Measurements from ENCODE around the gene PIN1.
"Not testable (repeated sequence)": the region's sequence is repeated elsewhere in the genome, so short reads cannot be mapped to it uniquely, and the experiment has no call there.

Gene PIN1

DNA sequence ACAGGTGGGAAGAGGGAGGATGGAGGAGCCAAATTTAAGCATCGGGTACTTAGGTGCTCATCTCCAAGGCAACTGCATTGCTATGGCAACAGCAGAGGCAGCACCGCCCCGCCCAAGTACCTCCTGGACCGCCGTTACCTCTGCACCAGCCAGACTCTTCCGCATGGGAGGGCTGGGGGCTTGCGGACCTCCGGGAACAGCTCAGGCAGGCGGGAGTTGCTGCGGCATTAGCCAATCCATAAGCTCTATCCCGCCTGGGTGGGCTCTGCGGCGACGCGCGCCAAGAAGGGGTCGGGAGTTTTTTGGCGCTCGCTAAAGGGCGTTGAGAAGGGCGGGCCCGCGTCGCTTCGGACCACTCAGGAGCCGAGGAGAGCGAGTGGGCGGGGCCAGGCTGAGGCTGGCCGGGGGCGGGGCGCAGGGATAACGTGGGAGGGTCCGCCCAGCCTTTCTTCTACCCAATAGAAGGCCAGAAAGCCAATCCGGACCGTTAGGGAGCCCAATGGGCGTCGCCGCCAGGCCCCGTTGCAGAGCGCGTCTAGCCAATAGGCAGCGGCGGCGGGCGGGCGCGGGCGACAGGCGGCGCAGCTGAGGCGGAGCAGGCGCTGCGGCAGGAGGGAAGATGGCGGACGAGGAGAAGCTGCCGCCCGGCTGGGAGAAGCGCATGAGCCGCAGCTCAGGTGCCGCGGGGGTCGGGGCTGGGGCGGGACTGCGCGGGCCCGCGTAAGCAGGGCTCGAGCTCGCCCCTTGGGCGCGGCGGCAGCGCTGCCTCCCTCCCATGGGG is at the start of gene PIN1:
TSS of gene PIN1 (plus strand) at position 593 of the 781 bp plus-strand sequence. CDS start at position 620, 27 bp downstream.
- peak; percentile 100 for DNase-seq (ENCODE audit: low read depth, low spot score)

DNA sequence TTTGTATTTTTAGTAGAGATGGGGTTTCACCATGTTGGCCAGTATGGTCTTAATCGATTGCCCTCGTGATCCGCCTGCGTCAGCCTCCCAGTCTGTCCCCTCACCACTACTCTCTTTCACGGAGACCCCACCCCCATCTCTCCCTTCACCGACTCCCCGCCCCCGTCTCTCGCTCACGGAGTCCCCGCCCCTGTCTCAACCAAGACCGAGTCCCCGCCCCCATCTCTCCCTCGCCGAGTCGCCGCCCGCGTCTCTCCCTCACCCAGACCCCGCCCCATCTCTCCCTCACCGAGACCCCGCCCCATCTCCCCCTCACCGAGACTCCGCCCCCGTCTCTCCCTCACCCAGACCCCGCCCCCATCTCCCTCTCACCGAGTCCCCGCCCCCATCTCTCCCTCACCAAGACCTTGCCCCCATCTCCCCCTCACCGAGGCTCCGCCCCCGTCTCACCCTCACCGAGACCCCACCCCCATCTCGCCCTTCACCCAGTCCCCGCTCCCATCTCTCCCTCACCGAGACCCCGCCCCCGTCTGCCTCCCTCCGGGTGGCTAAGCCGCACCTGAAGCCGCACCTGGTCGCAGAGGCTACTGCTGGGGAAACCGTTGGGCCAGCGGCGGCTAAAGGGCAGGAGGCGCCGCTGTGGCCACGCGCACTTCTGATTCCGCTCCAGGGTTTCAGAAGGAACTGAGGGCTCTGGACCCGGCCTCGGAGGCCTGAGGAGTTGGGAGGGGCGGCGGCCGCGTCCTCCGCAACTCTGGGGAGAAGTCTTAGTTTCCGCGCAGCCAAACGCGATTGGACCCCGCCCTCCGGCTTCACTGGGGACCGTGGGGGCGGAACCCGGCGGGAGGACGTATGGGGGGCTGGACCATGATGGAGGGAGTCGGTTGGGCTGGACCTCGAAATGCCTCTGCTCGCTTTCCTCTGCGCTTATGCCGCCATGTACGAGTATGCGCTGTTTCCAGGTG is 49.5 kb upstream of the PIN1 start:
- peak; percentile 98 for DNase-seq (ENCODE audit: low read depth, low spot score)

DNA sequence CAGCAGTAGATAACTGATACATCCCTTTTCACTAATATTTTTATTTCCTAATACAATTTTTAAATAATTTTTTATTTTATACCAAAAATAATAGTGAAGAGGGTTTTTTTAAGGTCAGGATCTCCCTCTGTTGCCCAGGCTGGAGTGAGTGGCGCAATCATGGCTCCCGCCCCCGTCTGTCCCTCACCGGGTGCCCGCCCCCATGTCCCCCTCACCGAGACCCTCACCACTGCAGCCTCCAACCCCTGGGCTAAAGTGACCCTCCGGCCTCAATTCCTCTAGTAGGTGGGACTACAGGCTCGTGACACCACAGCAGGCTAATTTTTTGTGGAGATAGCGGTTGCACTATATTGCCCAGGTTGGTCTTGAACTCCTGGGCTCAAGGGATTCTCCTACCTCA is 48.8 kb upstream of the PIN1 start:
- no peak for DNase-seq (ENCODE audit: low read depth, low spot score)

DNA sequence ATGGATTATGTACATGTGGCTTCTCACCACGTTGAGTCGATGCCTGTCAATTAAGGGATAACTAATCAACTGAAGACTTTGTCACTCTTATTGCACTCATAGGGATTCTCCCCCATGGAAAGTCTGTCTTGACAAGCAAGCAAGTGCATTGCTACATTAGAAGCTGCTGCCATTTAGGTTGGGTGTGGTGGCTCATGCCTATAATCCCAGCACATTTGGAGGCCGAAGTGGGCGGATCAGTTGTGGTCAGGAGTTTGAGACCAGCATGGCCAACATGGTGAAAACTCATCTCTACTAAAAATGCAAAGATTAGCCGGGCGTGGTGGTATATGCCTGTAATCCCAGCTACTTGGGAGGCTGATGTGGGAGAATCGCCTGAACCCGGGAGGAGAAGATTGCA is 48.3 kb upstream of the PIN1 start:
- DNase-seq (ENCODE audit: low read depth, low spot score) = no peak

DNA sequence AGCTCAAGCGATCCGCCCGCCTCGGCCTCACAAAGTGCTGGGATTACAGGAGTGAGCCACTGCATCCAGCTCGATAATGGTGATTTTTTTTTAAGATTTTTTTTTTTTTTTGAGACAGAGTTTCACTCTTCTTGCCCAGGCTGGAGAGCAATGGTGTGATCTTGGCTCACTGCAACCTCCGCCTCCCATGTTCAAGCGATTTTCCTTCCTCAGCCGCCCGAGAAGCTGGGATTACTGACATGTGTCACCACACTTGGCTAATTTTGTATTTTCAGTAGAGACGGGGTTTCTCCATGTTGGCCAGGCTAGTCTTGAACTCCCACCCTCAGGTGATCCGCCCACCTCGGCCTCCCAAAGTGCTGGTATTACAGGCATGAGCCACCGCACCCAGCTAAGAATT is 46.5 kb upstream of the PIN1 start:
- not testable (repeated sequence) for DNase-seq (ENCODE audit: low read depth, low spot score)

DNA sequence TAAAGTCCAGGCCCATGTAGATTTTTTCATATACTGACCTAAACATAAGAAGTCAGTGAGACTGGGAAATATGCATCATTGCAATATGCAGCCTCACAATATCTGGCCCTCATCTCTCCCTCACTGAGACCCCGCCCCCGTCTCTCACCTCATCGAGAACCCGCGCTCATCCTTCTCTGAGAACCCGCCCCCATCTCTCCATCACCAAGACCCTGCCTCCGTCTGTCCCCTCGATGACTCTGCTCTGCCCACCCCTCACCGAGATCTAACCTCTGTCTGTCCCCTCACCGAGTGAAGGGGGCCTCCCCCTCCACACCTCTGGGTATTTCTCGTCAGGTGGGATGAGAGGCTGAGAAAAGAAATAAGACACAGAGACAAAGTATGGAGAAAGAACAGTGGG is 46.1 kb upstream of the PIN1 start:
- no peak for DNase-seq (ENCODE audit: low read depth, low spot score)

DNA sequence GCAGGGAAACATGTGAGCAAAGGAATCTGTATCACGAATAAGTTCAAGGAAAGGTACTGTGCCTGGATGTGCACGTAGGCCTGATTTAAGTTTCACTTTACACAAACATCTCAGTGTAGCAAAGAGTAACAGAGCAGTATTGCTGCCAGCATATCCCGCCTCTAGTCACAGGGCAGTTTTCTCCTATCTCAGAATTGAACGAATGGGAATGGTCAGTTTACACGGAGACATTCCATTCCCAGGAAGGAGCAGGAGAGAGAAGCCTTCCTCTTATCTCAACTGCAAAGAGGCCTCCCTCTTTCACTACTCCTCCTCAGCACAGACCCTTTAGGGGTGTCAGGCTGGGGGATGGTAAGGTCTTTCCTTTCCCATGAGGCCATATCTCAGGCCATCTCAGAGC is 45.5 kb upstream of the PIN1 start:
- DNase-seq (ENCODE audit: low read depth, low spot score) = not testable (repeated sequence)

DNA sequence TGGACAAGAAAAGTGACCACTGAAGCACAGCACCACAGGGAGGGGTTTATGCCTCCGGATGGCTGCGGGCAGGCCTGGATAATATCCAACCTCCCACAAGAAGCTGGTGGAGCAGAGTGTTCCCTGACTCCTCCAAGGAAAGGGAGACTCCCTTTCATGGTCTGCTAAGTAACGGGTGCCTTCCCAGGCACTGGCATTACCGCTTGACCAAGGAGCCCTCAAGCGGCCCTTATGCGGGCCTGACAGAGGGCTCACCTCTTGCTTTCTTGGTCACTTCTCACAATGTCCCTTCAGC is 44.1 kb upstream of the PIN1 start:
- DNase-seq (ENCODE audit: low read depth, low spot score) = not testable (repeated sequence)

DNA sequence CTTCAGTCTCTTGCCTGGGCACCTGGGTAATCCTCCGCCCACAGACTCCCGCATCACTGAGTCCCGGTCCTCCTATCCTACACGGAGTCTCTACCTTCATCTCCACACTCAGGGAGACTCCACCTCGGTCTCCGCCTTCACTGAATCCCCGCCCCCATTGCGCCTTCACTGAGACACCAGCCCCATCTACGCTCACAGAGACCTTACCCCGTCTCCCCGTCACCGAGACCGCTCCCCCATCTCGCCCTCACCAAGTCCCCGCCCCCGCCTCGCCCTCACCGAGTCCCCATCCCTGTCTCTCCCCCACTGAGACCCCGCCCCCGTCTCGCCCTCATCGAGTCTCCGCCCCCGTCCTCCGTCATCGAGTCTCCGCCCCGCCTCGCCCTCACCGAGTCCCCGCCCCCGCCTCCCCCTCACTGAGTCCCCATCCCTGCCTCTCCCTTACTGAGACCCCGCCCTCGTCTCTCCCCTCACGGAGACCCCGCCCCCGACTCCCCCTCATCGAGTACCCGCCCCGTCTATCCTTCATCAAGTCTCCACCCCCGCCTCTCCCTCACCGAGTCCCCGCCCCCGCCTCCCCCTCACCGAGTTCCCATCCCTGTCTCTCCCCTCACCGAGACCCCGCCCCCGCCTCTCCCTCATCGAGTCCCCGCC is 43.4 kb upstream of the PIN1 start:
- peak; percentile 98 for DNase-seq (ENCODE audit: low read depth, low spot score)

DNA sequence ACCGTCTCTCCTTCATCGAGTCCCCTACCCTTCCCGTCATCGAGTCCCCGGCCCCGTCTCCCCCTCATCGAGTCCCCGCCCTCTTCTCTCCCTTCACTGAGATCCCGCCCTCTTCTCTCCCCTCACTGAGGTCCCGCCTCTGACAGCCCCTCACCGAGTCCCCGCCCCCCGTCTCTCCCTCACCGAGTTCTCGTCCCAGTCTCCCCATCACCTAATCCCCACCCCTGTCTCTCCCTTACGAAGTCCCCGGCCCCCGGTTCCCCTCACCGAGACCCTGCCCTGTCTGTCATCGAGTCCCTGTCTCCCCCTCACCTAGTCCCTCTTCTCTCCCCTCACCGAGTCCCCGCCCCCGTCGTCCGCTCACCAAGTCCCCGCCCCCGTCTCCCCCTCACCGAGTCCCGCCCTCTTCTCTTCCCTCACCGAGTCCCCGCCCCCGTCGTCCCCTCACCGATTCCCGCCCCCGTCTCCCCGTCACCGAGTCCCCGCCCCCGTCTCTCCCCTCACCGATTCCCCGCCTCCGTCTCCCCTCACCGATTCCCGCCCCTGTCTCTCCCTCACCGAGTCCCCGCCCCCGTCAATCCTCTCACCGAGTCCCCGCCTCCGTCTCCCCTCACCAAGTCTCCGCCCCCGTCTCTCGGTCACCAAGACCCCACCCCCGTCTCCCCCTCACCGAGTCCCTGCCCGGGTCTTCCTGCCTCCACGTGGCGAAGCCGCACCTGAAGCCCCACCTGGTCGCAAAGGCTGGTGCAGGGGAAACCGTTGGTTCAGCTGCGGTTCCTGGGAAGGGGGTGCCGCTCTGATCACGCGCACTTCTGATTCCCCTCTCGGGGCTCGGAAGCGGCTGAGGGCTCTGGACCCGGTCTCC is 42.7 kb upstream of the PIN1 start:
- peak; percentile 98 for DNase-seq (ENCODE audit: low read depth, low spot score)

DNA sequence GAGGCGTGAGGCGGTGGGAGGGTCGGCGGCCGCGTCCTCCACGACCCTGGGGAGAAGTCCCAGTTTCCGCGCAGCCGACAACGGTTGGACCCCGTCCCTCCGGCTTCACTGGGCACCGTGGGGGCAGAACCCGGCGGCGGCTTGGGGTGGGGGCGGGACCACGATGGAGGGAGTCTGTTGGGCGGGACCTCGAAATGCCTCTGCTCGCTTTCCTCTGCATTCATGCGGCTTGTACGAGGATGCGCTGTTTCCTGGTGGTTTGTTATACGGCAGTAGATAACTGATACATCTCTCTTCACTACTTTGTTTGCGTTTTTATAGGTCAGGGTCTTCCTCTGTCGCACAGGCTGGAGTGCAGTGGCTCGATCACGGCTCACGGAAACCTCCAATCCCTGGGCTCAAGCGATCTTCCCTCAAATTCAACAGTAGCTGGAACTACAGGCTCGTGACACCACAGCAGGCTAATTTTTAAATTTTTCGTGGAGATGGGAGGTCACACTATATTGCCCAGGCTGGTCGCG is 42.0 kb upstream of the PIN1 start:
- DNase-seq (ENCODE audit: low read depth, low spot score) = peak; percentile 70

DNA sequence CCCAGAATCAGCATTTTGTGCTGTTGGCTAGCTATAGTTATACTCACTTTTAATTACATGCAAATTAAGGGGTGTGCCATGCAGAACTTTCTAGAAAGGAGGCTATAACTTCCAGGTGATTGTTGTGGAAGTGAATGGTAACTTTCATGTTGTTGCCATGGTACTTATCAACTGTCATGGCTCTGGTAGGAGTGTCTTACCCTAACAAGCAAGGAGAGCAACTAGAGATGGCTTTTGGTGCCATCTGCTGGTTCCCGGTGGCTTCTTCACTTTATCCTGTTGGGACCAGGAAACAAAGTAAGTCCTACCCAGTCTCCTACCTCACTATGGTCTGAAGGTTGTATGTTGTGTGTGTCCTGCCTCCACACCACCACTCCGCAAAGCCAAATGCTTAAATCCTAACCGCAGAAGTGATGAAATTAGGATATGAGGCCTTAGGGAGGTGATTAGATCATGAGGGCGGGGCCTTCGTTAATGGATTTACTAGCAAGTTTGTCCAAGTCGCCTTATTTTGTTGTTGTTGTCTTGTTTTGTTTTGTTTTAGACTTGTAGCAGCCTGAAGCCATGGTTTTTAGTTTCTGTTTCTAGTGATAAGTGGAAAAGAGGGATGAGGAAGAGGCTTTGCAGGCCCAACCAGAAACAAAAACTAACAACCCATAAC is 38.9 kb upstream of the PIN1 start:
- peak; percentile 93 for DNase-seq (ENCODE audit: low read depth, low spot score)

DNA sequence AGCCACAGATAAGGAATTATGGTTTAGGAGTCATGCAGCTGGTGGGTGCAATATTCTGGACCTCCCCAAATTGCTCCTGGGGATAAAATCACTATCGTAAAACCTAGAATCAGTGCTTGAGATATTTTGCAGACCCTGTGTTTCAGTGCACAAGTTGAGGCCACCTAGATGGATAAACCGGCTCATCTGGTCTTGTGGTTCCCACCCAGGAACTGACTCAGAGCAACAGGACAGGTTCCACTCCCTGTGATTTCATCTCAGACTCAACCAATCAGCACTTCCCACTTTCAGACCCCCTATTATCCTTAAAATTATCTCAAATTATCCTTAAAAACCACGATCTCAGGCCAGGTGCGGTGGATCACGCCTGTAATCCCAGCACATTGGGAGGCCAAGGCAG is 37.2 kb upstream of the PIN1 start:
- no peak for DNase-seq (ENCODE audit: low read depth, low spot score)

DNA sequence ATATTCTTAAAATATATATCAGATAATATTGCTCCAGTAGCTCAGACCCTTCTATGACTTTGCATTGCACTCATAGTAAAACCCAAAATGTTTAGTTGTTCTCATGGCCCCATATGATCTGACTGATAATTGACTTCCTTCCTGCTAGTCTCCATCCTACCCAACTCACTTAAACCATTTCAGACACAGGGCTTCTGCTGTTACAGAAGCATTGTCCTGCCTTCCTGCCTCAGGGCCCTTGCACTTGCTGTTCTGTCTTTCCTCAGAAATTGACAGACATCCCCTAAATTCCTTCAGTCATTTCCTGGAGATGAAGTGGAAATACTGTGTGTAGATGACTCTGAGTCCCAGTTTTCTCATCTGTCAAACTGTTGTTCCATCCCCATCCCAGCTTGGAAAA is 36.0 kb upstream of the PIN1 start:
- no peak for DNase-seq (ENCODE audit: low read depth, low spot score)

DNA sequence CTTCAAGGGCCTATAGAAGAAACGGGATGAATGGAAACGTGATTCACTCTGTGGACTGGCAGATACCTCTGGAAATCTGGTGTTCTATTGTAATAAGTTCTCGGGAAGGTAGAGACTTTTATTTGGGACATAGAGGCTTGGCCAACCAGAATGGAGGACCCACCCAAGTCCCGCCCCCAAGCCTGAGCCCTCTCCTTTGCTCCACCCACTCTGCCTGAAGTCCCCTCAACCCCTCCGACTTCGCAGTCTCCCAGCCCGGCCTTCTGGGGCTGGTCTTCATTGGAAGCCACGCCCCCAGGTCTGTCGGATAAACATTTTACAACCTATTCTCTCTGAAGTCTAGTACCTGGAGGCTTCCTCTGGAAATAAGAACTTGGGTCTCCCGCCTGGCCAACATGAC is 33.1 kb upstream of the PIN1 start:
- no peak for DNase-seq (ENCODE audit: low read depth, low spot score)

DNA sequence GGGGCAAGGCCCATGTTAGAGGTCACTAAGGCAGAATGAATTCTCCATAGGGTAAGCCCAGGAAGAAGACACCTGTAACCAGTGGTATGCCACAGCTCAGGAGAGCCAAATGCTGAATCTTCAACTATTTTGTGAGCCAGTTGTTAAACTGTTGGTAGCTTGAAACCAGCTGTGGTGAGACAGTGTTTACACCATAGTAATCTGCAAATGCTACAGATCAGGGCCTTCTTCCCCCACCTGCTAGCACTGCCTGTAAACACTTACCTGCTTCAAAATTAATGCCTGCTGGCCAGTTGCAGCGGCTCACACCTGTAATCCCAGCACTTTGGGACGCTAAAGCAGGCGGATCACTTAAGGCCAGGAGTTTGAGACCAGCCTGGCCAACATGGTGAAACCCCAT is 28.3 kb upstream of the PIN1 start:
- no peak for DNase-seq (ENCODE audit: low read depth, low spot score)

DNA sequence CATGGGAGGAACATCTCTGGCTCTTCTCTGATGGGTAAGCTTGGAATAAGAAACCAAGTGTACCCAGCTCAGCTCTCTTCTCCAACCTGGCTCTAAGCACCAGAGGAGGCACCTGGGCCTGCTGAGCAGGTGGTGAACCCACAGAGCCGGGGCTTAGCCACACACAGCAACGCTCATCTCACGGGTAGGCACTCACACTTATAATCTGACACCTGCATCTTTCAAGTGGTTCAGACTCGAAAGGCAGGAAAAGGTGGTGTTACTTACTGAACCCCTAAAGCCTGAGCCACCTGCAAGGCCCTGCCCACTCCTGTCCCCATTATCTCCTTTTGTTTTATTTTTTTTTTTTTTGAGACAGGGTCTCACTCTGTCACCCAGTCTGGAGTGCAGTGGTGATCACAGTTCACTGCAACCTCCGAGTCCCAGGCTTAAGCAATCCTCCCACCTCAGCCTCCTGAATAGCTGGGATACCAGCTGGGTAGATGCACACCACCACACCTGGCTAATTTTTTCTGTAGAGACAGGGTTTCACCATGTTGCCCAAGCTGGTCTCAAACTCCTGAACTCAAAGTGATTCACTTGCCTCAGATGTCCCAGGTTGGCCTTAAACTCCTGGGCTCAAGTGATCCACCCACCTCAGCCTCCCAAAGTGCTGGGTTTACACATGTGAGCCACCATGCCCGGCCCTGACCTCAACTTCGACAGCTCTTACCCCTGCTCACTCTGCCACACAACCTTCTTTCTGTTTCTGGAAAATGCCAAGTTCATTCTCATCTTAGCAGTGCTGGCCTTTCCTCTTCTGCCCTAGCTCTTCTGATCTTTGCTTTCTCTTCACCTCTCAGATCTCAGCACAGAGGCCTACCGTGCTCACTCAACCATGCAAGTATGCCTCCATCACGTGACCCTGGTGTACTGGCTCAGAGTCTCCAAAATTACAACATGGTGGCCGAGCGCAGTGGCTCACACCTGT is 26.0 kb upstream of the PIN1 start:
- DNase-seq (ENCODE audit: low read depth, low spot score) = no peak

DNA sequence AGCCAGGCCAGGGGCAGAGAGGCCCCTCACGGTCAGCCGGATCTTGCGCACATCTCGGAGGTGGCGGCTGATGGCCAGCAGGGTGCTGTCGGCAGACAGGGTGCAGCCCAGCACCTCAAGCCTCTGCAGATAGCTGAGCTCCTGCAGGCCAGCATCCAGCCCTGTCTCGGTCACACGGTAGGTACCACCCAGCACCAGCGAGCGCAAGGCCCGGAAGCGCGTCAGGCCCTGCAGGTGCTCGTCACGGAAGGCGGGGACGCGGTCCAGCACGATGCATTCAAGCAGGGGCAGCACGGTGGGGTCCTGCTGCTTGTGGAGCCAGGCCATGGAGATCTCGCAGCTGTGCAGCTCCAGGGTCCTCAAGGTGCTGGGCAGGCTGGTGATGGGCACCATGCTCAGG is 24.0 kb upstream of the PIN1 start:
- DNase-seq (ENCODE audit: low read depth, low spot score) = no peak

DNA sequence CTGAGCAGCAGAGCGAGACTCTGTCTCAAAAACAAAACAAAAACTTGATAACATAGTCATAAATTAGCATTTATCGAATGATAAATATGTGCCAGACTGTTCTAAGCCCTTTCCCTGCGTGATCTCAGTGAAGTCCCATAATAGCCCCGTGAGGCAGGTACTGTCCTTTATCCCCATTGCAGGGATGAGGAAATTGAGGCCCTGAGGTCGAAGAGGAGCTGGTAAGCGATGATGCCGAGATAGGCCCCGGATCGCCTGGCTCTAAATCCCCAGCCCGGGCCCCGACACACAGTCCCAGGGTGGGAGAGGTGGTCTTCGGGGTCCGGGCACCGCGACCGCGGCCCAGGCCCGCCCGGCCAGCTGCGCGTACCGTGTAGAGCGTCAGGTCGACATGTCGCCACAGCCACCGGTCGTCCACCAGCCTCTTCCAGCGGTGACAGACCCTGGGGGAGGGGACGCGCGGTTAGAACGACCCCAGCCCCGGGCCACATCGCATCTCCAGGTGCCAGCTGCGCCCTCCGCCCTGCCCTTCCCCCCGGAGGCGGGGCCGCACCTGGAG is 16.9 kb upstream of the PIN1 start:
- peak; percentile 13 for DNase-seq (ENCODE audit: low read depth, low spot score)

Data from astrocyte of the hippocampus (primary cell).